ENCODE results near the gene CTNNA3. TPM values are rescaled to one million over a fixed set of nuclear protein-coding genes. Genes with fewer than 3 reads are reported as not detected.

CTNNA3 gene
- total and polyA plus RNA-seq, 5 experiments from 2014 or later: not detected

DNA sequence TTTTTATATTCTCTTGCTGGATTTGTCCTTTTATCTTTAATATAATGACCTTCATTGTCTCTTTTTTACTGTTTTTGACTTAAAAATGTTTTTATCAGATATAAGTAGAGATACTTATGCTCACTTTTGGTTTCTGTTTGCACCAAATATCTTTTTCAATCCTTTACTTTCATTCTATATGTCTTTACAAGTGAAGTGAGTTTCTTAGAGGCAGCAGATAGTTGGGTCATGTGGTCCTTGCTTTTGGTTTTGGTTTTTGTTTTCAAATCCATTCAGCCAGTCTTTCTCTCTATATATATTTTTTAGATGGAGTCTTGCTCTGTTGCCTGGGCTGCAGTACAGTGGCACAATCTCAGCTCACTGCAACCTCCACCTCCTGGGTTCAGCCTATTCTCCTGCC lies 1702.5 kb downstream of the CTNNA3 start:
- Mint-ChIP-seq H3K4me1 (no peaks in the 10 kb centered on the region), H3K36me3 (peaks cover 0 to 5% (median 0%) of the 10 kb centered on the region in 3 donors), H3K9me3 (peaks cover 10 to 45% (median 27%) of the 10 kb centered on the region in 9 donors), H3K27ac (no peak overlapping the region), H3K4me3 (no peak overlapping the region), H3K27me3 (no peaks in the 10 kb centered on the region)
- DNase-seq (no peak), ATAC-seq (no peak)
- POLR2A ChIA-PET: no interaction called here

DNA sequence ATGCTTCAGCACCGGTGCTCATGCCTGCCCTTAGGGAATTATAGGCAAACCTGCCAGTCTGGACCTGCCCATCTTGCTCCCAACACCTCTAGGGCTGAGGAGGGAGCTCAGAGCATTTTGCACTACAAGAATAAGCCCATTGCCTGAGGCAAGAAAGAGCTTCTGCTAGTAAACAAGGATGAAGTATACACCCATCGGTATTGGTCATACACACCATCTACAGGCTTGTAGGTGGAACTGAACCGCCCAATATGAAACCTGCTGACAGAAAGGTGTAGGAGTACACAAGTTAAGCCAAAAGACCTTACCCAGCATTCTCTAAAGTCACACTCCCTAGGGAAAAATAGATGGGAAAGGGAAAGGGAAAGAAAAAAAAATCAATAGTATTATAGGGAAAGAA lies 1727.1 kb downstream of the CTNNA3 start:
- Mint-ChIP-seq H3K27me3 (no peaks in the 10 kb centered on the region), H3K27ac (no peak overlapping the region), H3K4me3 (no peak overlapping the region), H3K4me1 (no peaks in the 10 kb centered on the region), H3K9me3 (peaks cover 2 to 30% (median 7%) of the 10 kb centered on the region in 9 donors), H3K36me3 (no peaks in the 10 kb centered on the region)
- DNase-seq: no peak
- POLR2A ChIA-PET: no interaction called here
- no peak for ATAC-seq

DNA sequence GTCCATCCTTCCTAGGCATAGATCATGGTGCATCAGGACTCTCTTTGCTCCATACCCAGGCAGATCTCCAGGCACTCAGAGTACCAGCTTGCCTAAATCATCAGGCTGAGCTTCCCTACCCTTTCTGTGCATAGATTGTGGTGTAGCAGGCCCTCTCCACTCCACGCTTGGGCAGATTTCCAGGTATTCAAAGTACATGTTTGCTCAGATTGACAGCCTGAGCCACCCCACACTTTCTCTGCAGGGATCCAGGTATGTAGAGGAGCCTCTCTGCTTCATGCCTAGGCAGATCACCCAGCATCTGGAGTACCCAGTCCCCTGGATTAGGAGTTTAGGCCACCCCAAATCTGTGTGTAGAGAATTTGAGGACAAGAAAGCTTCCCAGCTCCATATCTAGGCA lies 1727.6 kb downstream of the CTNNA3 start:
- DNase-seq (no peak), ATAC-seq (no peak)
- Mint-ChIP-seq H3K9me3 (peaks cover under 1 to 29% (median 6%) of the 10 kb centered on the region in 9 donors), H3K36me3 (no peaks in the 10 kb centered on the region), H3K27ac (no peak overlapping the region), H3K27me3 (no peaks in the 10 kb centered on the region), H3K4me3 (no peak overlapping the region), H3K4me1 (no peaks in the 10 kb centered on the region)
- POLR2A ChIA-PET: no interaction called here

DNA sequence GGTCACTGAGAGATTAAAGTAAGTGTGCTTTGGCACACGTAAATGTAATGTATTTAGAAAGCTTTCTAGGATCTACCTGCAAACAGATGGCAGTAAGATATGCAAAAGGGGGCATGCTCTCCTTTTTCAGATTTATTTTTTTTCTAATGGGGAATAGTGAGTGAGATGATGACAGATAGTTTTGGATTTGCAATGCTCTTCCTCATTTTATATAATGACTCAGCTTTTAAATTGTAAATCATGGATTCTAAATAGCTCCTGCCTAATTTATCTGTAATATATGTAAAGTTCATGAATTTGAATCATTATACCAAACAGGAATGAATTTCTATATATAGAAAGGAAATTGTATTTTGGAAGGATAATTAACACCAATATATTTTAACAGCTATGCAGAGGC lies 1731.8 kb downstream of the CTNNA3 start:
- Mint-ChIP-seq H3K27me3 (peaks cover 0 to 2% (median 0%) of the 10 kb centered on the region in 5 donors), H3K9me3 (peaks cover 0 to 31% (median 2%) of the 10 kb centered on the region in 9 donors), H3K27ac (no peak overlapping the region), H3K4me1 (no peaks in the 10 kb centered on the region), H3K4me3 (no peak overlapping the region), H3K36me3 (peaks cover 0 to 4% (median 0%) of the 10 kb centered on the region in 3 donors)
- no peak for DNase-seq
- ATAC-seq: no peak
- POLR2A ChIA-PET: no interaction called here

- Mint-ChIP-seq H3K4me1 (no peaks in the 10 kb centered on the region), H3K27ac (no peak overlapping the region), H3K9me3 (peaks cover 0 to 14% (median 4%) of the 10 kb centered on the region in 9 donors), H3K27me3 (no peaks in the 10 kb centered on the region), H3K4me3 (no peak overlapping the region), H3K36me3 (no peaks in the 10 kb centered on the region)
- DNase-seq (no peak), ATAC-seq (no peak)
- POLR2A ChIA-PET: no interaction called here
These were observed 1743.9 kb downstream of the CTNNA3 start for GRCh38 chr10:65952086-65952485.

DNA sequence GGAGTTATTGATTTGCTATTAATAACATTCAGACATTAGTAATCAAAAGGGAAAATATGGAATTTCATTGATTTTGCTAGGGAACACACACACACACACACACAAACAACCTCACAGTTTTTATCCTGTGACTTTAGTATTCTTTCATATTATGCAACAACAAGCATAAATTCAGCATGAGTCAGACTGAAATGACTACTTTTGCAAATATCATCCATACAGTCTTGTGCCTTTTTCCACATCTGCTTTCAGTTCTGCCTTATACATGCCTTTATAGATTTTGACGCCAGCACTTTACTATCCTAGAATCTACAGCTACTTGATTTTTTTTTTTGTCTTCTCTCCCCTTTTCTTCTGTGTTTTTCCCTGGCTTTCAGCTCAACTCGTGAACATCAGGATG lies 1745.9 kb downstream of the CTNNA3 start:
- peaks cover 0 to 9% (median 2%) of the 10 kb centered on the region in 9 donors for H3K9me3 Mint-ChIP-seq

GRCh38 chr10:65949526-65949925 lies 1746.5 kb downstream of the CTNNA3 start:
- ATAC-seq (no peak), DNase-seq (no peak)
- Mint-ChIP-seq H3K9me3 (peaks cover 0 to 10% (median 2%) of the 10 kb centered on the region in 9 donors), H3K27me3 (no peaks in the 10 kb centered on the region), H3K27ac (no peak overlapping the region), H3K4me1 (no peaks in the 10 kb centered on the region), H3K36me3 (no peaks in the 10 kb centered on the region), H3K4me3 (no peak overlapping the region)
- POLR2A ChIA-PET: no interaction called here

More for the DNA sequence above, 1745.9 kb downstream of the CTNNA3 start:
- no peaks in the 10 kb centered on the region for H3K36me3 Mint-ChIP-seq
- POLR2A ChIA-PET: no interaction called here
- DNase-seq (no peak), ATAC-seq (no peak)
- no peak overlapping the region for H3K27ac Mint-ChIP-seq
- no peak overlapping the region for H3K4me3 Mint-ChIP-seq
- no peaks in the 10 kb centered on the region for H3K4me1 Mint-ChIP-seq
- no peaks in the 10 kb centered on the region for H3K27me3 Mint-ChIP-seq

DNA sequence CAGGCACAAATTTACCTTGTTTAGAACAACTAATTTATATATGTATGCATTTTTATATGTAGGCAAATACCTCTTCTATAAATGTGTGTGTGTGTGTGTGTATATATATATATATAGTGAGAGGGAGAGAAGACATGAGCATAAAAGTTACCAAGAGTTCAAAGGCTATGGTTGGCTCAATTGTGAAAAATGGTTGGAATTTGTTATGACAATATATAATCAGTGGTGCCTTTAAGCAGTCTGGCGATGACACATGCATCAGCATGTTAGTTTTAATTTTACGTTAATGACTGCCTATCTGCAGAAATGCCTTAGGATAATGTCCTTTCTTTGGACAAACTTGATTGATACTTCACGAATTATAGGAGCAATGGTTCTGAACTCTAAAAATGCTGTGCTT lies 1750.9 kb downstream of the CTNNA3 start:
- no peaks in the 10 kb centered on the region for H3K4me1 Mint-ChIP-seq
- H3K9me3 Mint-ChIP-seq: peaks cover 0 to 7% (median 0%) of the 10 kb centered on the region in 9 donors
- no peak for ATAC-seq
- DNase-seq: no peak
- no peaks in the 10 kb centered on the region for H3K36me3 Mint-ChIP-seq
- POLR2A ChIA-PET: no interaction called here
- H3K4me3 Mint-ChIP-seq: no peak overlapping the region
- H3K27ac Mint-ChIP-seq: no peak overlapping the region
- no peaks in the 10 kb centered on the region for H3K27me3 Mint-ChIP-seq

DNA sequence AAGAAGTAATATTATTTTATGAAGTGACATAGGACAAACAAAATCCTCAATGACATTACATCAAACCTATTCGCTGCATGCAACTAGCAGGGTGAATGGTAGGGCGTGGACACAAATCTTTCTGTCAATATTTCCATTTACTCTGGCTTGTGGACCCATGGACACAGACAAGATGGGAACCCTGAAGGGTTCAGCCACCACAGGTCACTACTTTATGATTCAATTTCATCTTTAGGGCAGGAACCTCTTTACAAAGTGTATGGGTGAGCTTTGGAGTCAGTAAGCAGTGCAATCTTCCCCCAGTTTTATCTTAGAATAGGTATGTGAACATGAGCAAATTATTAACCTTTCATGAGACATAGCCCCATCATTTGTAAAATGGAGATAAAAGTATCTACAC lies 1752.5 kb downstream of the CTNNA3 start:
- peaks cover 0 to 7% (median 0%) of the 10 kb centered on the region in 9 donors for H3K9me3 Mint-ChIP-seq
- no peak overlapping the region for H3K4me3 Mint-ChIP-seq
- ATAC-seq (no peak), DNase-seq (no peak)
- H3K4me1 Mint-ChIP-seq: no peaks in the 10 kb centered on the region
- no peaks in the 10 kb centered on the region for H3K27me3 Mint-ChIP-seq
- POLR2A ChIA-PET: no interaction called here
- no peaks in the 10 kb centered on the region for H3K36me3 Mint-ChIP-seq
- H3K27ac Mint-ChIP-seq: no peak overlapping the region

- no peak overlapping the region for H3K27ac Mint-ChIP-seq
- H3K4me3 Mint-ChIP-seq: no peak overlapping the region
- no peaks in the 10 kb centered on the region for H3K27me3 Mint-ChIP-seq
- no peaks in the 10 kb centered on the region for H3K4me1 Mint-ChIP-seq
- DNase-seq: no peak
- no peak for ATAC-seq
- peaks cover 0 to 11% (median 0%) of the 10 kb centered on the region in 9 donors for H3K9me3 Mint-ChIP-seq
- no peaks in the 10 kb centered on the region for H3K36me3 Mint-ChIP-seq
- POLR2A ChIA-PET: no interaction called here
These were observed 1755.0 kb downstream of the CTNNA3 start for GRCh38 chr10:65940816-65941662.

GRCh38 chr10:65940105-65940504 lies 1755.9 kb downstream of the CTNNA3 start:
- Mint-ChIP-seq H3K27ac (no peak overlapping the region), H3K36me3 (no peaks in the 10 kb centered on the region), H3K9me3 (peaks cover 0 to 11% (median 1%) of the 10 kb centered on the region in 9 donors), H3K4me3 (no peak overlapping the region), H3K27me3 (no peaks in the 10 kb centered on the region), H3K4me1 (no peaks in the 10 kb centered on the region)
- POLR2A ChIA-PET: no interaction called here
- DNase-seq (no peak), ATAC-seq (no peak)

DNA sequence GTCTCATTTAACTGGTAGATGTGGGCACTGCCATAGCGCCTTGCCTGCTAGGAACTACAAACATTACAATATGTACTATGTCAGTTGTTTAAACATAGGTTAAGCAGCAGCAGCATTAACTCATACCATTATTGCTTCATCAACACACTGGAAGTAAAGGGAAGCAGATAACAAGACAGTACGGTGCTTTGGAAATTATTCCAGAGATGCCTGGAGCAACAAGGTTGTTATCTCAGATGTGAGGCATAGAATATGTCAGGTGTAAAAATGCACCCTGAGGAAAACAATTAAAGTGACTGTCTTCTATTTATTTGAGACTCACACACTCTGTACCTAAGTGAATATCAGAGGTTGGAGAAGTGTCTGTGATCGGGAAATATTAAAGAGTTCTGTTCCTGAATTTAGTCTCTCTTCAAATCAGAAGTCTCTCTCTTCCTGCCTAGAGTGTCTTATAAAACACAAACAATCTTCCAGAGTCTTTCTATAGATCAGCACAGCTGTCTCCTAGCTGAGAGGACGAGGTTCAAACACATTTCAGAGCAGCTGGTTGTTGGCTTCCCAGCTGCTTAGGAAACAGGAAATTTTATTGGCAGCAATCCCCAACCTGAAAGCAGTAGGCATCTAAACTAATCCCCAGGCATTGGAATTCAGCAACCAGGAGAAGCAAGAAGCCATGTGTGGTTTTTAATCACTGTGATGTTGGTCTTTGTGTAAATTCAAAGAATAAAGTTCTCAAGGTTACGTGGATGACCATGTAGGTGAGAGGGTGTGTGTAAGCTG lies 1764.5 kb downstream of the CTNNA3 start:
- Mint-ChIP-seq H3K4me1 (no peaks in the 10 kb centered on the region), H3K27ac (no peak overlapping the region), H3K4me3 (no peak overlapping the region), H3K9me3 (peaks cover 0 to 5% (median 0%) of the 10 kb centered on the region in 9 donors), H3K27me3 (no peaks in the 10 kb centered on the region), H3K36me3 (no peaks in the 10 kb centered on the region)
- POLR2A ChIA-PET: no interaction called here
- DNase-seq (no peak), ATAC-seq (no peak)

DNA sequence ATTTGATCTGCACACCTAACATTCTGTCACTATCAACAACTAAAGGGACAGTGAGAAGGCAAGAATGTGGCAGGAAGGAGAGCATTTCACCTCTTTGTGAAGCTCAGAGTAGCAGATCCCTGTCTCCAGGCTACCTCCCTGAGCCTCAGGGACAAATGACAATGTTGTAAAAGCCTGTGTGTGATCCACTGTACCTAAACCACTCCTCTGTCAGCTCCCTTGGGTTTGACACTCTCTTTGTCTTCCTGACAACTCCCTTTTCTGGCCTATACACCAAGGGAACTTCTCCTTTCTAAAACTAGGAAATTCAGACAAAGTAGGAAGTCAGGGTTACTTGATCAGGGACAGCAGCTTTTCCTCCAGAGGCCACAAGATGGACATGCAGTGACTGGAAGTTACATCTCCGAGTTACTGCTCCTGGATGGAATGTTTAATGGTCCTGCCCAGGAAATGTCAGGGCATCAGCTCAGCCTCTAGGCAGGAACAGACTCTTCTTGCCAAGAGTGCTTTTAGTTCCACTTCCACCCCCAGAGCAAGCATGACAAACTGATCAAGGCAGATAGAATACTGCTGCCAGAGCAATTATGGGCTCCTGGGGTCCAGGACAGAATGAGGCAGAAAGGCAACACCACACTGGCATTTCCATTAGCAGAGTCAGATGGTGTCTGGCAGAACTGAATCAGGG lies 1784.7 kb downstream of the CTNNA3 start:
- peaks cover 0 to 13% (median 4%) of the 10 kb centered on the region in 9 donors for H3K9me3 Mint-ChIP-seq

More for the DNA sequence above, 1784.7 kb downstream of the CTNNA3 start:
- ATAC-seq (no peak), DNase-seq (no peak)
- Mint-ChIP-seq H3K4me3 (no peak overlapping the region), H3K27ac (no peak overlapping the region), H3K36me3 (no peaks in the 10 kb centered on the region), H3K27me3 (no peaks in the 10 kb centered on the region), H3K4me1 (no peaks in the 10 kb centered on the region)
- POLR2A ChIA-PET: no interaction called here

Data from naive thymus-derived CD8-positive, alpha-beta T cell (primary cell).